Stimulated activated CD8-positive, alpha-beta memory T cell treated with anti-CD3 and anti-CD28 coated beads, Interleukin-12 subunit alpha, Interleukin-12 subunit beta, amount 100 ng/mL, for 1 hour (primary cell): ENCODE data around the gene TDRD7.

ENCODE experiments used
- DNase-seq: peaks from one replicate; pipeline ENCODE4 v3.0.0-alpha.2; 2020; ENCODE audit warnings: low read depth

Gene TDRD7

GRCh38 chr9:97386733-97387503, 25.0 kb upstream of the TDRD7 start:
- peak; percentile 55 for DNase-seq

GRCh38 chr9:97387504-97387886, 24.4 kb upstream of the TDRD7 start:
- DNase-seq, result no peak

GRCh38 chr9:97387936-97388684, 23.8 kb upstream of the TDRD7 start:
- no peak for DNase-seq

- no peak for DNase-seq
These were observed 23.1 kb upstream of the TDRD7 start for GRCh38 chr9:97388721-97389238.

GRCh38 chr9:97389249-97389648, 22.6 kb upstream of the TDRD7 start:
- DNase-seq, result no peak

- no peak for DNase-seq
These were observed 21.0 kb upstream of the TDRD7 start for GRCh38 chr9:97390791-97391406.

- no peak for DNase-seq
These were observed 17.0 kb upstream of the TDRD7 start for GRCh38 chr9:97394881-97395280.

- no peak for DNase-seq
These were observed 16.2 kb upstream of the TDRD7 start for GRCh38 chr9:97395745-97396144.

- no peak for DNase-seq
These were observed 15.6 kb upstream of the TDRD7 start for GRCh38 chr9:97396256-97396655.

- no peak for DNase-seq
These were observed 14.7 kb upstream of the TDRD7 start for GRCh38 chr9:97397220-97397619.

GRCh38 chr9:97398999-97399758, 12.7 kb upstream of the TDRD7 start:
- peak; percentile 44 for DNase-seq

- DNase-seq, result no peak
These were observed 8.1 kb upstream of the TDRD7 start for GRCh38 chr9:97403746-97404316.

- DNase-seq, result no peak
These were observed 6.3 kb upstream of the TDRD7 start for GRCh38 chr9:97405551-97405950.

GRCh38 chr9:97406620-97407177, 5.2 kb upstream of the TDRD7 start:
- DNase-seq, result no peak

GRCh38 chr9:97408562-97408961, 3.3 kb upstream of the TDRD7 start:
- DNase-seq, result no peak

- DNase-seq, result no peak
These were observed 482 bp upstream of the TDRD7 start for GRCh38 chr9:97411440-97411788.

- DNase-seq, result no peak
These were observed 910 bp downstream of the TDRD7 start for GRCh38 chr9:97412626-97413385.

- DNase-seq, result no peak
These were observed 1.6 kb downstream of the TDRD7 start for GRCh38 chr9:97413462-97413861.

- no peak for DNase-seq
These were observed 3.2 kb downstream of the TDRD7 start for GRCh38 chr9:97415146-97415545.

GRCh38 chr9:97418880-97419279, 7.0 kb downstream of the TDRD7 start:
- no peak for DNase-seq
